ENCODE data around the gene EFHD1. TPM values are rescaled to one million over a fixed set of nuclear protein-coding genes. Genes with fewer than 3 reads are reported as not detected.

Gene EFHD1
- total and polyA plus RNA-seq, 9 of the 15 experiments (the other 6 are each of a cell fraction or from before 2014, with no cell fraction given), result 0.66 to 9.1 (median 2.0) TPM

- H3K36me3 ChIP-seq (ENCODE audit: control insufficient read depth, insufficient read depth, low read length), result no peaks in the 10 kb centered on the region
- no peak overlapping the region for H3K27ac ChIP-seq (ENCODE audit: extremely low read depth, low read depth, low read length)
- FAIRE-seq (no peak), ATAC-seq (no peak), DNase-seq (ENCODE audit: extremely low read depth in 1 of 4, low spot score in 3 of 4) (no peak)
- no peaks in the 10 kb centered on the region for H3K9me3 ChIP-seq (replicated peaks; ENCODE audit: control insufficient read depth, insufficient read depth, low read depth, low read length)
- no peak overlapping the region for H3K4me3 ChIP-seq
- H3K9ac ChIP-seq (ENCODE audit: insufficient read depth in 1 of 2, low read depth in 2 of 2, low read length in 2 of 2), result no peak overlapping the region
- no peaks in the 10 kb centered on the region; a peak in 1 of 5 replicates for H3K4me1 ChIP-seq (replicated peaks in 1 of 2; ENCODE audit: control insufficient read depth in 2 of 2, insufficient read depth in 2 of 2, low read length in 2 of 2)
- no TSS peak for BruUV-seq (replicated peaks)
- no peaks in the 10 kb centered on the region for H3K9me1 ChIP-seq (ENCODE audit: control insufficient read depth, insufficient read depth, low read length)
- no peak overlapping the region for H2AFZ ChIP-seq (ENCODE audit: low read depth, low read length)
- in situ Hi-C loops (cut with MboI), result no loop called here
- H3K4me2 ChIP-seq (ENCODE audit: insufficient read depth, low read length), result no peak overlapping the region
- ChIA-PET POLR2A (interaction anchor here (1.3 kb wide), 1 partner anchor 25 kb away, joined by 3 read pairs; no protein-coding TSS in a partner anchor), CTCF (ENCODE audit: low intra/inter-chr PET ratio) (no interaction called here)
- WGBS (ENCODE audit: insufficient coverage, low coverage, missing lambda C conversion rate), result 25% methylated on average over 9 of the region's 11 CpGs
- H3K79me2 ChIP-seq (ENCODE audit: control insufficient read depth, insufficient read depth, low read length), result no peaks in the 10 kb centered on the region
- intact Hi-C loops (cut with micrococcal nuclease), result no loop called here
- H4K20me1 ChIP-seq (replicated peaks; ENCODE audit: control insufficient read depth, insufficient read depth, low read length), result no peaks in the 10 kb centered on the region
- H3K27me3 ChIP-seq (ENCODE audit: control insufficient read depth in 2 of 2, insufficient read depth in 2 of 2, low read length in 2 of 2), result peaks cover 0 to 21% of the 10 kb centered on the region in 2 experiments; a peak in 2 of 5 replicates
- TF ChIP-seq SRSF1 (IDR thresholded peaks at IDR 0.05; ENCODE audit: low read depth, low read length) (no peak), MCM5 (IDR thresholded peaks at IDR 0.05; ENCODE audit: low read depth) (no peak), MLX (CRISPR knock-in tag; conservative IDR thresholded peaks at IDR 0.05) (no peak), VEZF1 (CRISPR knock-in tag; IDR thresholded peaks at IDR 0.05) (no peak), KLF16 (IDR thresholded peaks at IDR 0.05) (no peak), CHD7 (IDR thresholded peaks at IDR 0.05; ENCODE audit: low read depth, low read length) (no peak), PYGO2 (tag; IDR thresholded peaks at IDR 0.05) (no peak), HLTF (IDR thresholded peaks at IDR 0.05) (no peak)
These were observed 7.9 kb downstream of the EFHD1 start for GRCh38 chr2:232641153-232641848.

Measured in K562 (cell line).